Lower leg skin (tissue), 3 donors: Measurements from ENCODE around the gene KSR2.

ENCODE experiments used
- POLR2A ChIP-seq, 2 donors: fragments of 450-650 bp; IDR thresholded peaks; one replicate each; pipeline ENCODE4 v1.6.1; 2016 to 2017; ENCODE audit warnings: antibody characterized with exemption in 2 of 2, mild to moderate bottlenecking in 1 of 2, moderate library complexity in 1 of 2
- TF ChIP-seq, protein P1 (sequence below), 3 donors: fragments of 450-650 bp; IDR thresholded peaks; one replicate each; pipeline ENCODE4 v1.5.1; 2016; ENCODE audit warnings: antibody characterized with exemption in 3 of 3, mild to moderate bottlenecking in 3 of 3, moderate library complexity in 2 of 3

DNA sequence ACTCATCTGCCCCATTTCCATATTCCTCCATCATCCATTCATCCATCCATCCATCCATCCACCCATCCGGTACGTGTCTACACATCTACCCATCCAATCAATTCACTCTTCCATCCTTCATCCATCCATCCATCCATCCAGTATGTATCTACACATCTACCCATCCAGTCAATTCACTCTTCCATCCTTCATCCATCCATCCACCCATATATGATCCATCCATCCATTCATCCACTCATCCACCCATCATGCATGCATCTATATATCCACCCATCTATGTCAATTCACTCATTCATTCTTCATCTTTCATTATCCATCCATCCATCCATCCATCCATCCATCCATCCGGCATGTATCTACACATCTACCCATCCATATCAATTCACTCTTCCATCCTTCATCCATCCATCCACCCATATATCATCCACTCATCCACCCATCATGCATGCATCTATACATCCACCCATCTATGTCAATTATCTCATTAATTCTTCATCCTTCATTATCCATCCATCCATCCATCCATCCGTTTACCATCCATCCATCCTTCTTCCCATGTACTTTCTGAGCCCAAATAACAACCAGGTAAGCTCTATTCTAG is 498.8 kb downstream of the KSR2 start:
- TF ChIP-seq, protein P1, sequence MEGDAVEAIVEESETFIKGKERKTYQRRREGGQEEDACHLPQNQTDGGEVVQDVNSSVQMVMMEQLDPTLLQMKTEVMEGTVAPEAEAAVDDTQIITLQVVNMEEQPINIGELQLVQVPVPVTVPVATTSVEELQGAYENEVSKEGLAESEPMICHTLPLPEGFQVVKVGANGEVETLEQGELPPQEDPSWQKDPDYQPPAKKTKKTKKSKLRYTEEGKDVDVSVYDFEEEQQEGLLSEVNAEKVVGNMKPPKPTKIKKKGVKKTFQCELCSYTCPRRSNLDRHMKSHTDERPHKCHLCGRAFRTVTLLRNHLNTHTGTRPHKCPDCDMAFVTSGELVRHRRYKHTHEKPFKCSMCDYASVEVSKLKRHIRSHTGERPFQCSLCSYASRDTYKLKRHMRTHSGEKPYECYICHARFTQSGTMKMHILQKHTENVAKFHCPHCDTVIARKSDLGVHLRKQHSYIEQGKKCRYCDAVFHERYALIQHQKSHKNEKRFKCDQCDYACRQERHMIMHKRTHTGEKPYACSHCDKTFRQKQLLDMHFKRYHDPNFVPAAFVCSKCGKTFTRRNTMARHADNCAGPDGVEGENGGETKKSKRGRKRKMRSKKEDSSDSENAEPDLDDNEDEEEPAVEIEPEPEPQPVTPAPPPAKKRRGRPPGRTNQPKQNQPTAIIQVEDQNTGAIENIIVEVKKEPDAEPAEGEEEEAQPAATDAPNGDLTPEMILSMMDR (IDR thresholded peaks at IDR 0.05), result no peak
- no peak for TF ChIP-seq POLR2A (IDR thresholded peaks at IDR 0.05)
